Measurements from ENCODE around the gene PDCD10. TPM values are rescaled to one million over a fixed set of nuclear protein-coding genes. Genes with fewer than 3 reads are reported as not detected.

Gene PDCD10
- total and polyA plus RNA-seq, 2 donors (not counting 3 experiments of a cell fraction or from before 2014, with no cell fraction given), result 21.3 to 47.8 TPM

- H3K36me3 ChIP-seq (ENCODE audit: control insufficient read depth in 2 of 2, extremely low read depth in 1 of 2, insufficient read depth in 2 of 2, low read length in 2 of 2), result no peaks in the 10 kb centered on the region
- DNase-seq (ENCODE audit: low read depth, low spot score) (no peak), FAIRE-seq (no peak)
- no peaks in the 10 kb centered on the region for H3K4me1 ChIP-seq (ENCODE audit: control insufficient read depth, extremely low read depth, insufficient read depth, low read length)
- TF ChIP-seq JUN (IDR thresholded peaks at IDR 0.05; ENCODE audit: borderline replicate concordance, insufficient read depth, insufficient read length, low read depth), result no peak
- TF ChIP-seq POLR2A (IDR thresholded peaks at IDR 0.05; ENCODE audit: low read depth, low read length), result no peak
- no peak for TF ChIP-seq GATA2 (IDR thresholded peaks at IDR 0.05; ENCODE audit: insufficient read depth, insufficient read length, low read depth, low read length)
- TF ChIP-seq MYC (IDR thresholded peaks at IDR 0.05; ENCODE audit: low read depth, low read length), result no peak
- no peak for TF ChIP-seq POLR2AphosphoS5 (IDR thresholded peaks at IDR 0.05; ENCODE audit: insufficient read depth, low read depth, low read length)
- TF ChIP-seq FOS (IDR thresholded peaks at IDR 0.05; ENCODE audit: borderline replicate concordance, insufficient read depth, low read length), result no peak
- no peak for TF ChIP-seq MAX (IDR thresholded peaks at IDR 0.05; ENCODE audit: insufficient read depth, insufficient read length)
- no peak for TF ChIP-seq CTCF (IDR thresholded peaks at IDR 0.05; ENCODE audit: extremely low read depth in 1 of 2, insufficient read depth in 1 of 2, low read depth in 1 of 2, low read length in 2 of 2)
- no peak for TF ChIP-seq EZH2 (IDR thresholded peaks at IDR 0.05; ENCODE audit: borderline replicate concordance, low read depth, low read length, severe bottlenecking)
- dilution Hi-C loops (cut with MboI; ENCODE audit: extremely low pct_ligation_motif_present, low sequenced_read_pairs) (no loop called here), intact Hi-C loops (cut with micrococcal nuclease) (no loop called here)
- no peak overlapping the region for H3K27ac ChIP-seq (ENCODE audit: insufficient read depth, low read depth, low read length)
- POLR2A ChIA-PET, result no interaction called here
- no peak overlapping the region for H3K4me3 ChIP-seq (replicated peaks in 1 of 3; ENCODE audit: insufficient read depth in 1 of 3, low read depth in 1 of 3, low read length in 3 of 3)
- H3K27me3 ChIP-seq (ENCODE audit: control insufficient read depth in 2 of 2, insufficient read depth in 2 of 2, low read length in 2 of 2), result no peaks in the 10 kb centered on the region
- BruUV-seq (replicated peaks), result no TSS peak
- H3K79me2 ChIP-seq (ENCODE audit: control insufficient read depth, insufficient read depth, low read length), result no peaks in the 10 kb centered on the region
- no peak overlapping the region for H3K9ac ChIP-seq (replicated peaks; ENCODE audit: extremely low read depth, insufficient read depth, low read length)
- H2AFZ ChIP-seq (ENCODE audit: low read depth, low read length), result no peak overlapping the region
- H3K9me1 ChIP-seq (replicated peaks; ENCODE audit: control insufficient read depth, extremely low read depth, insufficient read depth, low read length), result no peaks in the 10 kb centered on the region
- CTCF ChIA-PET, result no interaction called here
- H3K4me2 ChIP-seq (ENCODE audit: insufficient read depth, low read length), result no peak overlapping the region
- no peaks in the 10 kb centered on the region for H3K9me3 ChIP-seq (replicated peaks; ENCODE audit: control insufficient read depth, insufficient read depth, low read length)
- H4K20me1 ChIP-seq (replicated peaks; ENCODE audit: control insufficient read depth, extremely low read depth, insufficient read depth, low read length), result no peaks in the 10 kb centered on the region
These were observed 49.1 kb upstream of the PDCD10 start for GRCh38 chr3:167783781-167784180.

Measured in endothelial cell of umbilical vein (primary cell).